TTC549 (cell line): ENCODE measurements around the gene CDC34.

ENCODE experiments used
- FAIRE-seq: peaks from 2 replicates; lab custom pipeline; 2012; peaks lifted over from hg19 to GRCh38; lab: Jason Lieb, UNC

CDC34 gene

GRCh38 chr19:531753-532560 lies at the start of gene CDC34:
CDC34 (plus strand) TSS chr19:531760; CDS start chr19:531932, 172 bp downstream.
- FAIRE-seq: no peak

- FAIRE-seq: no peak
Observed at GRCh38 chr19:482186-483041, 49.1 kb upstream of the CDC34 start.

GRCh38 chr19:483332-484072 lies 48.1 kb upstream of the CDC34 start:
- no peak for FAIRE-seq

- no peak for FAIRE-seq
Observed at GRCh38 chr19:484494-484893, 47.1 kb upstream of the CDC34 start.

GRCh38 chr19:485077-485476 lies 46.5 kb upstream of the CDC34 start:
- no peak for FAIRE-seq

- FAIRE-seq: no peak
Observed at GRCh38 chr19:485583-486236, 45.9 kb upstream of the CDC34 start.

- no peak for FAIRE-seq
Observed at GRCh38 chr19:488505-489417, 42.8 kb upstream of the CDC34 start.

- no peak for FAIRE-seq
Observed at GRCh38 chr19:489418-490196, 42.0 kb upstream of the CDC34 start.

GRCh38 chr19:491146-491741 lies 40.3 kb upstream of the CDC34 start:
- FAIRE-seq: no peak

- no peak for FAIRE-seq
Observed at GRCh38 chr19:492091-492531, 39.4 kb upstream of the CDC34 start.

GRCh38 chr19:493391-494170 lies 38.0 kb upstream of the CDC34 start:
- no peak for FAIRE-seq

GRCh38 chr19:494171-495080 lies 37.1 kb upstream of the CDC34 start:
- no peak for FAIRE-seq

- no peak for FAIRE-seq
Observed at GRCh38 chr19:495081-495401, 36.5 kb upstream of the CDC34 start.

- no peak for FAIRE-seq
Observed at GRCh38 chr19:495402-496111, 36.0 kb upstream of the CDC34 start.

GRCh38 chr19:496112-496665 lies 35.4 kb upstream of the CDC34 start, which contains the start of gene MADCAM1:
MADCAM1 (plus strand) TSS chr19:496486; CDS start chr19:496500, 14 bp downstream.
- no peak for FAIRE-seq

- no peak for FAIRE-seq
Observed at GRCh38 chr19:496986-497385, 34.6 kb upstream of the CDC34 start.

GRCh38 chr19:497491-497868 lies 34.1 kb upstream of the CDC34 start:
- no peak for FAIRE-seq
